HepG2 (cell line): ENCODE results near the gene INPP5E. TPM values are rescaled to one million over a fixed set of nuclear protein-coding genes. Genes with fewer than 3 reads are reported as not detected.

Experiments used
- ADNP ChIP-seq: sonication (generic); formaldehyde crosslinking; IDR thresholded peaks from 2 replicates; pipeline ENCODE4 v1.4.0; 2020; ENCODE audit warnings: missing genetic modification reagents
- EED ChIP-seq: sonication (generic); formaldehyde crosslinking; IDR thresholded peaks from 2 replicates; pipeline ENCODE4 v1.5.0; 2020; ENCODE audit warnings: mild to moderate bottlenecking, missing genetic modification reagents
- GABPA ChIP-seq, 2 experiments: IDR thresholded peaks; 2 replicates each; pipeline ENCODE4 v1.6.1; 2011 to 2016; ENCODE audit warnings: low read depth in 2 of 2, low read length in 1 of 2, missing biosample characterization in 1 of 2, missing genetic modification characterization in 1 of 2
- GTF3A ChIP-seq: sonication (generic); formaldehyde crosslinking; conservative IDR thresholded peaks from 2 replicates; pipeline ENCODE4 v1.4.0; 2020; ENCODE audit warnings: mild to moderate bottlenecking, missing genetic modification reagents
- KLF16 ChIP-seq, 2 experiments: sonication (generic) in 1 of 2; formaldehyde crosslinking in 1 of 2; IDR thresholded peaks; 2 replicates each; pipeline versions ENCODE4 v1.6.1 to v1.8.0; 2016 to 2023; ENCODE audit warnings: missing genetic modification reagents in 2 of 2, missing compliant biosample characterization in 1 of 2
- MXD4 ChIP-seq: IDR thresholded peaks from 2 replicates; pipeline ENCODE4 v1.6.1; 2016; ENCODE audit warnings: mild to moderate bottlenecking, missing biosample characterization, missing genetic modification reagents
- NFRKB ChIP-seq: fragments of 450-650 bp; IDR thresholded peaks from 2 replicates; pipeline ENCODE4 v1.6.1; 2017
- PHF20 ChIP-seq: sonication (generic); formaldehyde crosslinking; IDR thresholded peaks from 2 replicates; pipeline ENCODE4 v1.5.0; 2020; ENCODE audit warnings: mild to moderate bottlenecking, missing genetic modification reagents
- POGK ChIP-seq: sonication (generic); formaldehyde crosslinking; conservative IDR thresholded peaks from 2 replicates; pipeline ENCODE4 v1.8.0; 2022; ENCODE audit warnings: mild to moderate bottlenecking, moderate library complexity, missing genetic modification reagents
- PRMT3 ChIP-seq: sonication (generic); formaldehyde crosslinking; IDR thresholded peaks from 2 replicates; pipeline ENCODE4 v1.8.1; 2022; ENCODE audit warnings: low read depth, mild to moderate bottlenecking, moderate library complexity, missing genetic modification reagents, borderline replicate concordance
- RBFOX2 ChIP-seq: fragments of 200-400 bp; formaldehyde crosslinking; IDR thresholded peaks from 2 replicates; pipeline ENCODE4 v1.6.1; 2017; ENCODE audit warnings: low read depth, mild to moderate bottlenecking, low read length
- RXRA ChIP-seq: sonication (generic); formaldehyde crosslinking; IDR thresholded peaks from 2 replicates; pipeline ENCODE4 v1.5.1; 2020; ENCODE audit warnings: missing genetic modification reagents
- RXRB ChIP-seq: IDR thresholded peaks from 2 replicates; pipeline ENCODE4 v1.6.1; 2016; ENCODE audit warnings: borderline replicate concordance, missing genetic modification reagents, missing compliant biosample characterization
- SALL1 ChIP-seq: sonication (generic); formaldehyde crosslinking; IDR thresholded peaks from 2 replicates; pipeline ENCODE4 v1.8.0; 2022; ENCODE audit warnings: mild to moderate bottlenecking, missing genetic modification reagents
- SALL2 ChIP-seq: sonication (generic); formaldehyde crosslinking; IDR thresholded peaks from 2 replicates; pipeline ENCODE4 v1.8.1; 2023; ENCODE audit warnings: mild to moderate bottlenecking, missing genetic modification reagents, inconsistent platforms
- SMAD1 ChIP-seq: sonication (generic); formaldehyde crosslinking; IDR thresholded peaks from 2 replicates; pipeline ENCODE4 v1.4.0; 2020; ENCODE audit warnings: missing genetic modification reagents, low read depth, mild to moderate bottlenecking, borderline replicate concordance
- TCF7L2 ChIP-seq: IDR thresholded peaks from 2 replicates; pipeline ENCODE4 v1.6.1; 2011; ENCODE audit warnings: mild to moderate bottlenecking, low read depth, low read length, moderate library complexity
- ZNF33B ChIP-seq: sonication (generic); formaldehyde crosslinking; IDR thresholded peaks from 2 replicates; pipeline ENCODE4 v1.5.1; 2020; ENCODE audit warnings: mild to moderate bottlenecking, missing genetic modification reagents
- ZNF564 ChIP-seq: sonication (generic); formaldehyde crosslinking; IDR thresholded peaks from 2 replicates; pipeline ENCODE4 v1.8.1; 2023; ENCODE audit warnings: mild to moderate bottlenecking, missing genetic modification reagents
- ZNF672 ChIP-seq: sonication (generic); formaldehyde crosslinking; IDR thresholded peaks from 2 replicates; pipeline ENCODE4 v1.8.1; 2022; ENCODE audit warnings: missing genetic modification reagents
- ZSCAN9 ChIP-seq: IDR thresholded peaks from 2 replicates; pipeline ENCODE4 v1.6.1; 2016; ENCODE audit warnings: borderline replicate concordance
- polyA plus RNA-seq, 8 experiments: library from polyadenylated mRNA; depleted of rRNA in 3 of 8; stranded (reverse) in 7 of 8; unstranded in 1 of 8; fragments of >200 nt; fragmentation: Illumina TruSeq in 4 of 8; extraction: Trizol in 4 of 8; gene quantifications; 2 replicates each; pipeline versions ENCODE4 v1.2.1 to v1.2.3, GENCODE V29; 2011 to 2016; ENCODE audit warnings: low read depth in 4 of 8, missing spikeins in 1 of 8, mixed read lengths in 1 of 8; ENCODE audit not compliant: insufficient read depth in 1 of 8
- total RNA-seq, 5 experiments: library from RNA; depleted of rRNA; stranded (reverse); fragments of >200 nt; fragmentation: Illumina TruSeq; extraction: Trizol; gene quantifications; 2 replicates each; pipeline ENCODE4 v1.2.3, GENCODE V29; 2016; ENCODE audit warnings: low read depth in 1 of 5
- TF ChIP-seq, protein P1 (sequence below): sonication (generic); formaldehyde crosslinking; IDR thresholded peaks from 2 replicates; pipeline ENCODE4 v1.9.0; 2022; ENCODE audit warnings: missing genetic modification reagents, mild to moderate bottlenecking, borderline replicate concordance
- TF ChIP-seq, protein P2 (sequence below): sonication (generic); formaldehyde crosslinking; IDR thresholded peaks from 2 replicates; pipeline ENCODE4 v1.5.1; 2020; ENCODE audit warnings: mild to moderate bottlenecking, missing genetic modification reagents, moderate library complexity

Gene INPP5E
- total and polyA plus RNA-seq, 2 of the 13 experiments (the other 11 are each of a cell fraction or from before 2014, with no cell fraction given): 5.5 TPM

DNA sequence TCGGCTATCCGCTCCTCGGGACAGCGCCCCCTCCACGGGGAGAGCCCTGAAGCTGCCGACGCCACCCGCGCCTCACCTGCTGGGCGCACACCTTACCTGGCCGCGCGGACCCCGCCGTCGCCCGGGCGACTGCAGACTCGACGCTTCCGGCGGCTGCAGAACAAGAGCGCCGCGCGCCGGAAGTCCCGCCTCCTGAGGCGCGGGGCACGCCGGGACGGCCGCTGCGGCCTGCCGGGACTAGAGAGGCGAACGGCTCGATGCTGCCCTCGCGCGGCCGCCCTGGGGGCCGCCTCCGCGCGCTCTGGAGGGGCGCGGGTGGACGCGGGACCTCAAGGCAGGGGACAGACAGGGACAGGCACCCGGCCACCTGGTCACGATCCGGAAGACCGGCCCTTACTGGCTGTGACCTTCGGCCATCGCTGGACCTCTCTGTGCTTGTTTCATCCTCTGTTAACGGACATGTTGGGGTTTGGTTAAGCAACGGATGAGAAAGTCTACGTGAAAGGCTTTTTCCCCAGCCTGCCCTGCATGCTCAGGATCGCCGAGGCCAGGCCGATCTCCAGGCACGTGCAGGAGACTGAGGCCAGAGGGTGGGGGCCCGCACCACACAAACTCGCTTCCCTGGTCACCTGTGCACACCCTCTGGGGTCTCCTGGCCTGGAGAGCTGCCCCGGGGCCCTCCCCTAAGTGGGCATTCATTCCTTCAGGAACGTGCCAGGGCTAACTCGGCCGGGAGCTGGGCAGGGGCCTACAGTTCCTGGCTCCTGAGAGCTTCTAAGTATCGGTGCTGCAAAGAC, 39.4 kb downstream of the INPP5E start, which contains the start of gene SNAPC4 (continued):
- TF ChIP-seq PRMT3: no peak
- TF ChIP-seq ZNF564 (CRISPR knock-in tag): no peak
- peak; percentile 90 for TF ChIP-seq RBFOX2
- TF ChIP-seq SALL2: peak; percentile 88
- no peak for TF ChIP-seq MXD4 (CRISPR knock-in tag)
- TF ChIP-seq ZNF672 (CRISPR knock-in tag): peak; percentile 83; the same call in 1 of the 2 replicates
- TF ChIP-seq, protein P1, sequence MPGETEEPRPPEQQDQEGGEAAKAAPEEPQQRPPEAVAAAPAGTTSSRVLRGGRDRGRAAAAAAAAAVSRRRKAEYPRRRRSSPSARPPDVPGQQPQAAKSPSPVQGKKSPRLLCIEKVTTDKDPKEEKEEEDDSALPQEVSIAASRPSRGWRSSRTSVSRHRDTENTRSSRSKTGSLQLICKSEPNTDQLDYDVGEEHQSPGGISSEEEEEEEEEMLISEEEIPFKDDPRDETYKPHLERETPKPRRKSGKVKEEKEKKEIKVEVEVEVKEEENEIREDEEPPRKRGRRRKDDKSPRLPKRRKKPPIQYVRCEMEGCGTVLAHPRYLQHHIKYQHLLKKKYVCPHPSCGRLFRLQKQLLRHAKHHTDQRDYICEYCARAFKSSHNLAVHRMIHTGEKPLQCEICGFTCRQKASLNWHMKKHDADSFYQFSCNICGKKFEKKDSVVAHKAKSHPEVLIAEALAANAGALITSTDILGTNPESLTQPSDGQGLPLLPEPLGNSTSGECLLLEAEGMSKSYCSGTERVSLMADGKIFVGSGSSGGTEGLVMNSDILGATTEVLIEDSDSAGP (CRISPR knock-in tag): peak; percentile 80
- no peak for TF ChIP-seq TCF7L2
- TF ChIP-seq ZSCAN9 (CRISPR knock-in tag): no peak
- TF ChIP-seq ZNF33B: no peak
- TF ChIP-seq KLF16 (CRISPR knock-in tag; IDR thresholded peaks at IDR 0.05): peak in 1 of 2 experiments; percentile 45; a peak in 1 of 4 replicates
- TF ChIP-seq, protein P2, sequence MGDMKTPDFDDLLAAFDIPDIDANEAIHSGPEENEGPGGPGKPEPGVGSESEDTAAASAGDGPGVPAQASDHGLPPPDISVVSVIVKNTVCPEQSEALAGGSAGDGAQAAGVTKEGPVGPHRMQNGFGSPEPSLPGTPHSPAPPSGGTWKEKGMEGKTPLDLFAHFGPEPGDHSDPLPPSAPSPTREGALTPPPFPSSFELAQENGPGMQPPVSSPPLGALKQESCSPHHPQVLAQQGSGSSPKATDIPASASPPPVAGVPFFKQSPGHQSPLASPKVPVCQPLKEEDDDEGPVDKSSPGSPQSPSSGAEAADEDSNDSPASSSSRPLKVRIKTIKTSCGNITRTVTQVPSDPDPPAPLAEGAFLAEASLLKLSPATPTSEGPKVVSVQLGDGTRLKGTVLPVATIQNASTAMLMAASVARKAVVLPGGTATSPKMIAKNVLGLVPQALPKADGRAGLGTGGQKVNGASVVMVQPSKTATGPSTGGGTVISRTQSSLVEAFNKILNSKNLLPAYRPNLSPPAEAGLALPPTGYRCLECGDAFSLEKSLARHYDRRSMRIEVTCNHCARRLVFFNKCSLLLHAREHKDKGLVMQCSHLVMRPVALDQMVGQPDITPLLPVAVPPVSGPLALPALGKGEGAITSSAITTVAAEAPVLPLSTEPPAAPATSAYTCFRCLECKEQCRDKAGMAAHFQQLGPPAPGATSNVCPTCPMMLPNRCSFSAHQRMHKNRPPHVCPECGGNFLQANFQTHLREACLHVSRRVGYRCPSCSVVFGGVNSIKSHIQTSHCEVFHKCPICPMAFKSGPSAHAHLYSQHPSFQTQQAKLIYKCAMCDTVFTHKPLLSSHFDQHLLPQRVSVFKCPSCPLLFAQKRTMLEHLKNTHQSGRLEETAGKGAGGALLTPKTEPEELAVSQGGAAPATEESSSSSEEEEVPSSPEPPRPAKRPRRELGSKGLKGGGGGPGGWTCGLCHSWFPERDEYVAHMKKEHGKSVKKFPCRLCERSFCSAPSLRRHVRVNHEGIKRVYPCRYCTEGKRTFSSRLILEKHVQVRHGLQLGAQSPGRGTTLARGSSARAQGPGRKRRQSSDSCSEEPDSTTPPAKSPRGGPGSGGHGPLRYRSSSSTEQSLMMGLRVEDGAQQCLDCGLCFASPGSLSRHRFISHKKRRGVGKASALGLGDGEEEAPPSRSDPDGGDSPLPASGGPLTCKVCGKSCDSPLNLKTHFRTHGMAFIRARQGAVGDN (CRISPR knock-in tag): peak; percentile 94
- TF ChIP-seq ADNP (CRISPR knock-in tag): no peak
- no peak for TF ChIP-seq RXRB (CRISPR knock-in tag)
- TF ChIP-seq PHF20 (CRISPR knock-in tag): peak; percentile 89
- TF ChIP-seq SMAD1: peak; percentile 26; the same call in 1 of the 2 replicates
- TF ChIP-seq SALL1 (CRISPR knock-in tag): peak; percentile 55; the same call in 1 of the 2 replicates
- no peak for TF ChIP-seq POGK
- no peak for TF ChIP-seq EED
- no peak; the same call in 1 of the 2 replicates for TF ChIP-seq GTF3A
- peak; percentile 98 for TF ChIP-seq GABPA (IDR thresholded peaks at IDR 0.05; ENCODE audit: low read depth, low read length)
- peak; percentile 85 for TF ChIP-seq GABPA (CRISPR knock-in tag; IDR thresholded peaks at IDR 0.05; ENCODE audit: low read depth)
- TF ChIP-seq NFRKB: no peak
- 0 out of 2 replicates have a peak, but pooled peaks have one; percentile 12 for TF ChIP-seq RXRA
